WERI-Rb-1 (cell line): Measurements from ENCODE around the gene ARID1B.

ENCODE experiments used
- DNase-seq: peaks from one replicate; pipeline ENCODE4 v3.0.0-alpha.2; 2020
- H3K27ac ChIP-seq: fragments of 250-450 bp; sonication (Bioruptor Pico); 2 replicates; pipeline ENCODE4 v1.5.1; 2020; ENCODE audit warnings: mild to moderate bottlenecking, moderate library complexity
- H3K27me3 ChIP-seq: fragments of 250-450 bp; sonication (Bioruptor Pico); 2 replicates; pipeline ENCODE4 v1.5.1; 2021; ENCODE audit warnings: mild to moderate bottlenecking, low read depth, moderate library complexity; ENCODE audit not compliant: insufficient read depth, severe bottlenecking
- H3K36me3 ChIP-seq: fragments of 250-450 bp; sonication (Bioruptor Pico); 2 replicates; pipeline ENCODE4 v1.5.1; 2020; ENCODE audit warnings: mild to moderate bottlenecking, moderate library complexity
- H3K4me3 ChIP-seq: 2 replicates; pipeline ENCODE4 v1.5.1; 2011; ENCODE audit warnings: low read depth, mild to moderate bottlenecking, control low read depth, low read length
- H3K9me3 ChIP-seq: fragments of 250-450 bp; sonication (Bioruptor Pico); 2 replicates; pipeline ENCODE4 v1.5.1; 2021; ENCODE audit warnings: mild to moderate bottlenecking, moderate library complexity; ENCODE audit not compliant: severe bottlenecking
- CTCF ChIP-seq: IDR thresholded peaks from 2 replicates; pipeline ENCODE4 v1.5.1; 2011; ENCODE audit warnings: low read depth, mild to moderate bottlenecking, control low read depth, inconsistent platforms, low read length

Gene ARID1B

GRCh38 chr6:156767603-156768467 lies 9.3 kb upstream of the ARID1B start:
- H3K4me3 ChIP-seq = no peak overlapping the region
- H3K9me3 ChIP-seq = no peaks in the 10 kb centered on the region
- DNase-seq = no peak
- no peaks in the 10 kb centered on the region for H3K36me3 ChIP-seq
- H3K27me3 ChIP-seq = no peaks in the 10 kb centered on the region
- no peak for TF ChIP-seq CTCF
- H3K27ac ChIP-seq = no peak overlapping the region

- Histone ChIP-seq H3K9me3 (no peaks in the 10 kb centered on the region), H3K36me3 (no peaks in the 10 kb centered on the region), H3K27me3 (no peaks in the 10 kb centered on the region), H3K4me3 (no peak overlapping the region), H3K27ac (no peak overlapping the region)
- no peak for TF ChIP-seq CTCF
- no peak for DNase-seq
These were observed 6.1 kb upstream of the ARID1B start for GRCh38 chr6:156771047-156771446.

- H3K27me3 ChIP-seq = no peaks in the 10 kb centered on the region
- no peaks in the 10 kb centered on the region for H3K36me3 ChIP-seq
- no peak for TF ChIP-seq CTCF
- H3K4me3 ChIP-seq = no peak overlapping the region
- H3K9me3 ChIP-seq = no peaks in the 10 kb centered on the region
- no peak for DNase-seq
- H3K27ac ChIP-seq = no peak overlapping the region
These were observed 5.4 kb upstream of the ARID1B start for GRCh38 chr6:156771761-156772160.

GRCh38 chr6:156773476-156773875 lies 3.7 kb upstream of the ARID1B start:
- no peaks in the 10 kb centered on the region for H3K27me3 ChIP-seq
- peak overlapping the region; percentile 32 for H3K4me3 ChIP-seq
- H3K36me3 ChIP-seq = peaks cover 4% of the 10 kb centered on the region; the same call in 1 of the 2 replicates
- H3K9me3 ChIP-seq = no peaks in the 10 kb centered on the region
- no peak for TF ChIP-seq CTCF
- H3K27ac ChIP-seq = no peak overlapping the region
- DNase-seq = peak; percentile 62

- Histone ChIP-seq H3K9me3 (no peaks in the 10 kb centered on the region), H3K27ac (peak overlapping the region; percentile 48), H3K36me3 (peaks cover 4% of the 10 kb centered on the region; the same call in 1 of the 2 replicates), H3K4me3 (peak overlapping the region; percentile 32), H3K27me3 (no peaks in the 10 kb centered on the region)
- TF ChIP-seq CTCF = no peak
- no peak for DNase-seq
These were observed 3.0 kb upstream of the ARID1B start for GRCh38 chr6:156773935-156774852.
